ENCODE results near the gene PALB2.

DNA sequence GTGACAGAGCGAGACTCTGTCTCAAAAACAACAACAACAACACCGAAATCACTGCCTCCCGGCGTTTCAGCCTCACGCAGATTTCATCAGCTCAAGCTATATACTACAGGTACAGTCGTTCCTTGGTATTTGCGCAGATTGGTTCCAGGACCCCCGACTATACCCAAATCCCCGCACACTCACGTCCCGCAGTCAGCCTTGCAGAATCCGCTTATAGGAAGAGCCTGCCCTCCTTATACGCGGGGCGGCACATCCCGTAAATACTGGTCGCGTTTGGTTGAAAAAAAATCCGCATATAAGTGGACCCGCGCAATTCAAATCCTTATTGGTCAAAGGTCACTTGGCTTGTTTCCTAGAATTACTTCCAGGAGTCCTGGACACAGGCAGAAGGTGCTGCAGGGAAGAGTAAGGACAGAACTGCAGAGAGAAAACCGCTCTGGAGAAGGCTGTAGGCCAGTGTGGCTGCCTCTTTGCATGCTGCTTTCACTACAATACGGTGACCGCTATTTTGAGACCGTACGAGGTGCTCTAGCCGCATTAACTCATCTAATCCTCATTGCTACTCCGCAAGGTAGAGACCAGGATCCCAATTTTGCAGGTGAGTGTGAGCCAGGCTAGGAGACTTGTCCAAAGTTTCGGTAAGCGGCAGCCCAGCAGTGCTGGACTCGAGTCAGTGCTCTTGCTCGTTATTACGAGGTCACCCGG is 45.7 kb downstream of the PALB2 start:
- TF ChIP-seq, protein P1, sequence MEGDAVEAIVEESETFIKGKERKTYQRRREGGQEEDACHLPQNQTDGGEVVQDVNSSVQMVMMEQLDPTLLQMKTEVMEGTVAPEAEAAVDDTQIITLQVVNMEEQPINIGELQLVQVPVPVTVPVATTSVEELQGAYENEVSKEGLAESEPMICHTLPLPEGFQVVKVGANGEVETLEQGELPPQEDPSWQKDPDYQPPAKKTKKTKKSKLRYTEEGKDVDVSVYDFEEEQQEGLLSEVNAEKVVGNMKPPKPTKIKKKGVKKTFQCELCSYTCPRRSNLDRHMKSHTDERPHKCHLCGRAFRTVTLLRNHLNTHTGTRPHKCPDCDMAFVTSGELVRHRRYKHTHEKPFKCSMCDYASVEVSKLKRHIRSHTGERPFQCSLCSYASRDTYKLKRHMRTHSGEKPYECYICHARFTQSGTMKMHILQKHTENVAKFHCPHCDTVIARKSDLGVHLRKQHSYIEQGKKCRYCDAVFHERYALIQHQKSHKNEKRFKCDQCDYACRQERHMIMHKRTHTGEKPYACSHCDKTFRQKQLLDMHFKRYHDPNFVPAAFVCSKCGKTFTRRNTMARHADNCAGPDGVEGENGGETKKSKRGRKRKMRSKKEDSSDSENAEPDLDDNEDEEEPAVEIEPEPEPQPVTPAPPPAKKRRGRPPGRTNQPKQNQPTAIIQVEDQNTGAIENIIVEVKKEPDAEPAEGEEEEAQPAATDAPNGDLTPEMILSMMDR (conservative IDR thresholded peaks at IDR 0.05 in 1 of 2, IDR thresholded peaks at IDR 0.05 in 1 of 2; ENCODE audit: extremely low read depth in 1 of 2, insufficient read depth in 1 of 2, low read depth in 1 of 2, low read length in 2 of 2): no peak
- no peak for TF ChIP-seq EZH2 (IDR thresholded peaks at IDR 0.05; ENCODE audit: borderline replicate concordance, low read length)
